Measurements from ENCODE around the gene URM1. TPM values are rescaled to one million over a fixed set of nuclear protein-coding genes. Genes with fewer than 3 reads are reported as not detected.
A peak's percentile ranks its signal among the peaks of the same experiment; 100 is the strongest.
"Not testable (repeated sequence)": the region's sequence is repeated elsewhere in the genome, so short reads cannot be mapped to it uniquely, and the experiment has no call there.

The URM1 gene
- total RNA-seq, 1 donor = 35.1 TPM

DNA sequence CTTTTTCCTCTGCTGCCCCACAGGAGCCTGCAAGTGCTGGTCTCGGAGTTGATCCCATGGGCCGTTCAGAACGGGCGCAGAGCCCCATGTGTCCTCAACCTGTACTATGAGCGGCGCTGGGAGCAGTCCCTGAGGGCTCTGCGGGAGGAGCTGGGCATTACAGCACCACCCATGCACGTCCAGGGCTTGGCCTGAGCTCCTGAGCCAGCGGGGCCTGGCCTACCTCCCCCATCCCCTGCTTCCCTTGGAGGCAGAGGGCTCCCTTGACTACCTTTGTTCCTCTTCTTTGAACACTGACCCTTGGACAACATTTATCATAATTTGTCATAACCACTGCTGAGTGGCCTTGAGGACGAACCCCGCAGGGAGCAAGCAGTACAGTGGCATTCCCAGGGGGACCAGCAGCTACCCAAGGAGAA is 37.7 kb upstream of the URM1 start:
- no peak overlapping the region for H3K27ac ChIP-seq (ENCODE audit: low read depth, low read length)
- H3K9me3 ChIP-seq (ENCODE audit: low read depth, low read length) = no peaks in the 10 kb centered on the region
- TF ChIP-seq, protein P1, sequence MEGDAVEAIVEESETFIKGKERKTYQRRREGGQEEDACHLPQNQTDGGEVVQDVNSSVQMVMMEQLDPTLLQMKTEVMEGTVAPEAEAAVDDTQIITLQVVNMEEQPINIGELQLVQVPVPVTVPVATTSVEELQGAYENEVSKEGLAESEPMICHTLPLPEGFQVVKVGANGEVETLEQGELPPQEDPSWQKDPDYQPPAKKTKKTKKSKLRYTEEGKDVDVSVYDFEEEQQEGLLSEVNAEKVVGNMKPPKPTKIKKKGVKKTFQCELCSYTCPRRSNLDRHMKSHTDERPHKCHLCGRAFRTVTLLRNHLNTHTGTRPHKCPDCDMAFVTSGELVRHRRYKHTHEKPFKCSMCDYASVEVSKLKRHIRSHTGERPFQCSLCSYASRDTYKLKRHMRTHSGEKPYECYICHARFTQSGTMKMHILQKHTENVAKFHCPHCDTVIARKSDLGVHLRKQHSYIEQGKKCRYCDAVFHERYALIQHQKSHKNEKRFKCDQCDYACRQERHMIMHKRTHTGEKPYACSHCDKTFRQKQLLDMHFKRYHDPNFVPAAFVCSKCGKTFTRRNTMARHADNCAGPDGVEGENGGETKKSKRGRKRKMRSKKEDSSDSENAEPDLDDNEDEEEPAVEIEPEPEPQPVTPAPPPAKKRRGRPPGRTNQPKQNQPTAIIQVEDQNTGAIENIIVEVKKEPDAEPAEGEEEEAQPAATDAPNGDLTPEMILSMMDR (IDR thresholded peaks at IDR 0.05; ENCODE audit: extremely low read depth, low read depth, low read length) = no peak
- H4K20me1 ChIP-seq (ENCODE audit: insufficient read depth, low read length) = no peaks in the 10 kb centered on the region
- no peaks in the 10 kb centered on the region for H3K27me3 ChIP-seq (ENCODE audit: insufficient read depth, low read length)
- DNase-seq (ENCODE audit: insufficient read length, low spot score, missing footprints) = peak; percentile 34
- no peak overlapping the region for H3K4me3 ChIP-seq (ENCODE audit: insufficient read depth, low read length)
- H3K79me2 ChIP-seq (ENCODE audit: insufficient read depth, low read length) = no peaks in the 10 kb centered on the region
- peaks cover 22% of the 10 kb centered on the region for H3K36me3 ChIP-seq (ENCODE audit: insufficient read depth, low read length)
- no peak overlapping the region for H2AFZ ChIP-seq (ENCODE audit: low read length)
- no peak overlapping the region for H3K4me2 ChIP-seq (ENCODE audit: insufficient read depth, low read length)
- H3K4me1 ChIP-seq (ENCODE audit: insufficient read depth, low read length) = no peaks in the 10 kb centered on the region

DNA sequence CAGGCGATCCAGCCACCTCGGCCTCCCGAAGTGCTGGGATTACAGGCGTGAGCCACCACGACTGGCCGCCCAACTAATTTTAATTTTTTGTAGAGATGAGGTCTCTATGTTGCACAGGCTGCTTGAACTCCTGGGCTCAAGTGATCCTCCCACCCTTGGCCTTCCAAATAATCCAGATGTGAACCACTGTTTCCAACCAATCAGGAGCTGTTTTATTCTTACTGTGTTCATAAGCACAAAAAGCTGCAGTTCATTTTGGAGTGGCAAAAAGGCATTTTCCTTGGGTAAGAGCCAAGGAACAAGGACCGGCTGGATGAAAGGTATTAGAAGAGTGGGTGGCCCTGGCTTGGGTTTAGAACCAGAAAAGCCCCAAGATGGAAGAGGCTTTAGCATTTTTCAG is 36.0 kb upstream of the URM1 start:
- Histone ChIP-seq H3K36me3 (ENCODE audit: insufficient read depth, low read length) (peaks cover 19% of the 10 kb centered on the region), H3K27me3 (ENCODE audit: insufficient read depth, low read length) (no peaks in the 10 kb centered on the region), H3K4me3 (ENCODE audit: insufficient read depth, low read length) (no peak overlapping the region), H3K79me2 (ENCODE audit: insufficient read depth, low read length) (no peaks in the 10 kb centered on the region), H3K4me2 (ENCODE audit: insufficient read depth, low read length) (no peak overlapping the region), H3K4me1 (ENCODE audit: insufficient read depth, low read length) (peaks cover 4% of the 10 kb centered on the region), H3K27ac (ENCODE audit: low read depth, low read length) (no peak overlapping the region), H3K9me3 (ENCODE audit: low read depth, low read length) (no peaks in the 10 kb centered on the region), H4K20me1 (ENCODE audit: insufficient read depth, low read length) (no peaks in the 10 kb centered on the region), H2AFZ (ENCODE audit: low read length) (no peak overlapping the region)
- TF ChIP-seq, protein P1 (IDR thresholded peaks at IDR 0.05; ENCODE audit: extremely low read depth, low read depth, low read length) = no peak
- DNase-seq (ENCODE audit: insufficient read length, low spot score, missing footprints) = peak; percentile 26

DNA sequence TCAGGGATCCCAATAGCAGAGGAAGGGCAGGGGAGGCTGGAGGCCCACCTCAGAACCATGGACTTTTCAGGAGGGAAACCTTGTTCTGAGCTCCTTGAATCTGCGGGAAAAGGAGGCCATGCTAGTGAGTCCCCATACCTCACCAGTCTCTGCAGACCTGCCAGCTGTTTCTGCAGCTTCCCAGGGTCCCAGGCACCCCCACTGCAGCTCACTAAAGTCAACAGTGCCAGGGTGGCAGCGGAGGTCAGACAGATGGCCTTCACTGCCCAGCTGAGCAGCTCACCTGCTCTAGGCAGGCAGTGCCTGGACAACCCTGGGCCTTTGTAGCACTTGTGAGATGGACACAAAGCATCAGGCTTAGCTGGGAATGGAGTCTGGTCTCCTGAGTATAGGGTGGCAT is 35.3 kb upstream of the URM1 start:
- Histone ChIP-seq H2AFZ (ENCODE audit: low read length) (no peak overlapping the region), H3K4me3 (ENCODE audit: insufficient read depth, low read length) (no peak overlapping the region)

DNA sequence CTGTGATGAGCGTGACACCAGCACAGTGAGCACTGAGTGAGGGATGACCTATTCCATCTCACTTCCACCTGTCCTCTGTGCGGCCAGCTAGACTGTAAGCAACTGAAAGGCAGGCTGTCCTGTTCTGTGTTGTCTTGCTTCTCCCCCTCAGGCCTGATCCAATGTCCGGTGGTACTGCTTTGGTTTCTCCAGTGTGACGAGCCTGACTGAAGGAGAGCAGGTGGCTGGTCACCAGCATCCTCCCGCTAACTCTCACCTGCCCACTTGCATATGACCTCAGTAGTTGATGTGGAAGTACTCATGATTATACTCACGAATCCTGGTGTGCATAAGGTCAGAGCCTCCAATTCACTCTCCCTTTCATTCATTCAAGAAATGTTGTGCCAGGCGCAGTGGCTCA is 33.2 kb upstream of the URM1 start:
- H3K4me1 ChIP-seq (ENCODE audit: insufficient read depth, low read length) = peaks cover 11% of the 10 kb centered on the region
- no peak overlapping the region for H2AFZ ChIP-seq (ENCODE audit: low read length)
- no peaks in the 10 kb centered on the region for H3K27me3 ChIP-seq (ENCODE audit: insufficient read depth, low read length)
- H3K4me2 ChIP-seq (ENCODE audit: insufficient read depth, low read length) = no peak overlapping the region
- peaks cover 5% of the 10 kb centered on the region for H3K79me2 ChIP-seq (ENCODE audit: insufficient read depth, low read length)
- H3K9me3 ChIP-seq (ENCODE audit: low read depth, low read length) = no peaks in the 10 kb centered on the region
- no peak overlapping the region for H3K4me3 ChIP-seq (ENCODE audit: insufficient read depth, low read length)
- H3K36me3 ChIP-seq (ENCODE audit: insufficient read depth, low read length) = peaks cover 13% of the 10 kb centered on the region
- H3K27ac ChIP-seq (ENCODE audit: low read depth, low read length) = no peak overlapping the region
- TF ChIP-seq, protein P1 (IDR thresholded peaks at IDR 0.05; ENCODE audit: extremely low read depth, low read depth, low read length) = no peak
- peak; percentile 36 for DNase-seq (ENCODE audit: insufficient read length, low spot score, missing footprints)
- no peaks in the 10 kb centered on the region for H4K20me1 ChIP-seq (ENCODE audit: insufficient read depth, low read length)

More for the DNA sequence above, 35.3 kb upstream of the URM1 start:
- no peaks in the 10 kb centered on the region for H3K27me3 ChIP-seq (ENCODE audit: insufficient read depth, low read length)
- H3K9me3 ChIP-seq (ENCODE audit: low read depth, low read length) = no peaks in the 10 kb centered on the region
- no peak overlapping the region for H3K4me2 ChIP-seq (ENCODE audit: insufficient read depth, low read length)
- H3K4me1 ChIP-seq (ENCODE audit: insufficient read depth, low read length) = peaks cover 4% of the 10 kb centered on the region
- H3K36me3 ChIP-seq (ENCODE audit: insufficient read depth, low read length) = peaks cover 19% of the 10 kb centered on the region
- no peaks in the 10 kb centered on the region for H4K20me1 ChIP-seq (ENCODE audit: insufficient read depth, low read length)
- H3K27ac ChIP-seq (ENCODE audit: low read depth, low read length) = no peak overlapping the region
- DNase-seq (ENCODE audit: insufficient read length, low spot score, missing footprints) = peak; percentile 35
- TF ChIP-seq, protein P1 (IDR thresholded peaks at IDR 0.05; ENCODE audit: extremely low read depth, low read depth, low read length) = no peak
- peaks cover 2% of the 10 kb centered on the region for H3K79me2 ChIP-seq (ENCODE audit: insufficient read depth, low read length)

DNA sequence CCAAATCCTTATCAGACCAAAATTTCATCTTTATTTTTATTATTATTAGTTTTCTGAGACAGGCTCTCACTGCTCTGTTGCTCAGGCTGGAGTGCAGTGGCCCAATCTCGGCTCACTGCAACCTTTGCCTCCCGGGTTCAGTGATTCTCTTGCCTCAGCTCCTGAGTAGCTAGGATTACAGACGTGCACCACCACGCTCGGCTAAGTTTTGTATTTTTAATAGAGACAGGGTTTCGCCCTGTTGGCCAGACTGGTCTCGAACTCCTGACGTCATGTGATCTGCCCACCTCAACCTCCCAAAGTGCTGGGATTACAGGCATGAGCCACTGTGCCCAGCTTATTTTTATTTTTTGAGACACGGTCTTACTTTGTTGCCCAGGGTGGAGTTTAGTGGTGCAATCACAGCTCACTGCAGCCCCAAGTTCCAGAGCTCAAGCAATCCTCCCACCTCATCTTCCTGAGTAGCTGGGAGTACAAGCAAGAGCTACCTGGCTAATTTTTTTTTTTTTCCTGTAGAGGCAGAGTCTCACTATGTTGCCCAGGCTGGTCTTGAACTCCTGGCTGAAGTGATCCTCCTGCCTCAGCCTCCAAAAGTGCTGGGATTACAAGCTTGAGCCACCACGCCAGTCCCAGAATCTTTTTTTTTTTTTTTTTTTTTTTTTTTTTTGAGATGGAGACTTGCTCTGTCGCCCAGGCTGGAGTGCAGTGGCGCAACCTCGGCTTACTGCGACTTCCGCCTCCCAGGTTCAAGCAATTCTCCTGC is 32.1 kb upstream of the URM1 start:
- not testable (repeated sequence) for H3K4me2 ChIP-seq (ENCODE audit: insufficient read depth, low read length); H4K20me1 ChIP-seq (ENCODE audit: insufficient read depth, low read length); H3K79me2 ChIP-seq (ENCODE audit: insufficient read depth, low read length); H3K9me3 ChIP-seq (ENCODE audit: low read depth, low read length); H3K27me3 ChIP-seq (ENCODE audit: insufficient read depth, low read length); H3K4me3 ChIP-seq (ENCODE audit: insufficient read depth, low read length); H2AFZ ChIP-seq (ENCODE audit: low read length); H3K27ac ChIP-seq (ENCODE audit: low read depth, low read length); DNase-seq (ENCODE audit: insufficient read length, low spot score, missing footprints)
- Histone ChIP-seq H3K36me3 (ENCODE audit: insufficient read depth, low read length) (peaks cover 12% of the 10 kb centered on the region), H3K4me1 (ENCODE audit: insufficient read depth, low read length) (peaks cover 11% of the 10 kb centered on the region)

Measured in osteoblast (primary cell).